Uterus (tissue), 4 donors: ENCODE data around the gene EML6. TPM values are rescaled to one million over a fixed set of nuclear protein-coding genes. Genes with fewer than 3 reads are reported as not detected.

Experiments used
- DNase-seq, 2 donors: peaks; one replicate each; pipeline ENCODE4 v3.0.0-alpha.2; 2019 to 2020
- H3K27ac ChIP-seq, 2 donors: fragments of 200-600 bp; sonication (generic); 1 replicate in 1 of 2; 2 replicates in 1 of 2; pipeline ENCODE4 v1.5.1; 2016 to 2018
- H3K27me3 ChIP-seq, 2 donors: fragments of 200-600 bp; sonication (generic); one replicate each; pipeline ENCODE4 v1.5.1; 2018 to 2019; ENCODE audit warnings: control low read depth in 1 of 2
- H3K36me3 ChIP-seq, 2 donors: fragments of 200-600 bp; sonication (generic); one replicate each; pipeline ENCODE4 v1.5.1; 2019; ENCODE audit warnings: control low read depth in 1 of 2
- H3K4me1 ChIP-seq, 2 donors: fragments of 200-600 bp; sonication (generic); one replicate each; pipeline ENCODE4 v1.5.1; 2018 to 2019; ENCODE audit warnings: control low read depth in 1 of 2
- H3K4me3 ChIP-seq, 2 donors: fragments of 200-600 bp; sonication (generic); 1 replicate in 1 of 2; 2 replicates in 1 of 2; pipeline ENCODE4 v1.5.1; 2018 to 2019; ENCODE audit warnings: mild to moderate bottlenecking in 1 of 2
- H3K9me3 ChIP-seq, 2 donors: fragments of 200-600 bp; sonication (generic); one replicate each; pipeline ENCODE4 v1.5.1; 2019; ENCODE audit warnings: control low read depth in 1 of 2
- CTCF ChIP-seq, 4 experiments: fragments of 200-600 bp in 2 of 4; fragments of 450-650 bp in 2 of 4; sonication (generic) in 2 of 4; IDR thresholded peaks; one replicate each; pipeline ENCODE4 v1.5.1; 2016 to 2019; ENCODE audit warnings: antibody characterized with exemption in 4 of 4, mild to moderate bottlenecking in 2 of 4, moderate library complexity in 1 of 4
- POLR2A ChIP-seq, 2 donors: fragments of 450-650 bp; IDR thresholded peaks; one replicate each; pipeline ENCODE4 v1.6.1; 2016; ENCODE audit warnings: antibody characterized with exemption in 2 of 2, mild to moderate bottlenecking in 1 of 2, moderate library complexity in 1 of 2
- intact Hi-C: fragments of 100-400 bp; cut with DNase I; formaldehyde crosslinking; loops from one replicate; pipeline ENCODE4 v1.15.1; 2023; ENCODE audit warnings: low total_unique reads
- total RNA-seq, 4 donors: library from RNA; depleted of rRNA in 3 of 4; stranded (reverse); fragments of >200 nt in 3 of 4; gene quantifications; one replicate each; pipeline versions ENCODE4 v1.1.0 to v1.2.4, GENCODE V29; 2014 to 2023
- donor health status: DM: yes; HTN: yes; CAD: no.

EML6 gene
- total RNA-seq, 4 donors from 2014 or later: 0.26 to 2.4 (median 1.5) TPM

GRCh38 chr2:54722641-54723040, 821 bp upstream of the EML6 start:
- Histone ChIP-seq H3K9me3 (no peaks in the 10 kb centered on the region), H3K27ac (peak overlapping the region; percentile 67 to 69), H3K4me3 (peak overlapping the region; percentile 64 to 75), H3K36me3 (no peaks in the 10 kb centered on the region), H3K27me3 (no peaks in the 10 kb centered on the region), H3K4me1 (peaks cover 3 to 8% of the 10 kb centered on the region in 2 donors)
- DNase-seq: no peak
- intact Hi-C loops: no loop called here
- TF ChIP-seq POLR2A (IDR thresholded peaks at IDR 0.05): no peak
- no peak for TF ChIP-seq CTCF (IDR thresholded peaks at IDR 0.05)

- intact Hi-C loops: no loop called here
- no peaks in the 10 kb centered on the region for H3K9me3 ChIP-seq
- H3K36me3 ChIP-seq: no peaks in the 10 kb centered on the region
- peak overlapping the region; percentile 17 to 54 for H3K27ac ChIP-seq
- no peak for TF ChIP-seq CTCF (IDR thresholded peaks at IDR 0.05)
- H3K27me3 ChIP-seq: no peaks in the 10 kb centered on the region
- DNase-seq: no peak
- H3K4me3 ChIP-seq: peak overlapping the region; percentile 64 to 75
- peaks cover 3 to 8% of the 10 kb centered on the region in 2 donors for H3K4me1 ChIP-seq
Observed at GRCh38 chr2:54723996-54724559, 616 bp downstream of the EML6 start.

GRCh38 chr2:54724560-54725342, 1.3 kb downstream of the EML6 start:
- Histone ChIP-seq H3K36me3 (no peaks in the 10 kb centered on the region), H3K9me3 (no peaks in the 10 kb centered on the region), H3K27me3 (no peaks in the 10 kb centered on the region), H3K4me1 (peaks cover 3 to 8% of the 10 kb centered on the region in 2 donors), H3K27ac (no peak overlapping the region), H3K4me3 (peak overlapping the region; percentile 64 to 75)
- TF ChIP-seq CTCF (IDR thresholded peaks at IDR 0.05): no peak
- TF ChIP-seq POLR2A (IDR thresholded peaks at IDR 0.05): no peak
- peak in 1 of 2 donors; percentile 22 for DNase-seq
- intact Hi-C loops: no loop called here

GRCh38 chr2:54725343-54726099, 2.1 kb downstream of the EML6 start:
- TF ChIP-seq POLR2A (IDR thresholded peaks at IDR 0.05) (no peak), CTCF (IDR thresholded peaks at IDR 0.05) (no peak)
- intact Hi-C loops: no loop called here
- Histone ChIP-seq H3K4me1 (peaks cover 3 to 8% of the 10 kb centered on the region in 2 donors), H3K4me3 (no peak overlapping the region), H3K9me3 (no peaks in the 10 kb centered on the region), H3K27ac (no peak overlapping the region), H3K36me3 (no peaks in the 10 kb centered on the region), H3K27me3 (no peaks in the 10 kb centered on the region)
- DNase-seq: no peak

GRCh38 chr2:54726431-54726830, 3.0 kb downstream of the EML6 start:
- Histone ChIP-seq H3K9me3 (no peaks in the 10 kb centered on the region), H3K27me3 (no peaks in the 10 kb centered on the region), H3K4me1 (peaks cover 3 to 8% of the 10 kb centered on the region in 2 donors), H3K27ac (no peak overlapping the region), H3K36me3 (no peaks in the 10 kb centered on the region), H3K4me3 (no peak overlapping the region)
- intact Hi-C loops: no loop called here
- no peak for DNase-seq
- TF ChIP-seq POLR2A (IDR thresholded peaks at IDR 0.05) (no peak), CTCF (IDR thresholded peaks at IDR 0.05) (no peak)
